WI38 (cell line): Measurements from ENCODE around the gene SOX15.

Experiments used
- H3K4me3 ChIP-seq: 2 replicates; pipeline ENCODE4 v1.5.1; 2011; ENCODE audit warnings: low read depth, mild to moderate bottlenecking, control low read depth, low read length
- CTCF ChIP-seq: IDR thresholded peaks from 2 replicates; pipeline ENCODE4 v1.5.1; 2012; ENCODE audit warnings: low read depth, mild to moderate bottlenecking, control low read depth, low read length

SOX15 gene

GRCh38 chr17:7570351-7570750 lies 19.5 kb downstream of the SOX15 start:
- TF ChIP-seq CTCF = no peak
- H3K4me3 ChIP-seq = no peak overlapping the region

- H3K4me3 ChIP-seq = no peak overlapping the region
- TF ChIP-seq CTCF = no peak
These were observed 20.3 kb downstream of the SOX15 start for GRCh38 chr17:7569571-7569970.

- H3K4me3 ChIP-seq = peak overlapping the region; percentile 79
- no peak for TF ChIP-seq CTCF
These were observed 26.6 kb downstream of the SOX15 start for GRCh38 chr17:7563115-7563869.

GRCh38 chr17:7562208-7562605 lies 27.7 kb downstream of the SOX15 start:
- TF ChIP-seq CTCF = no peak
- peak overlapping the region; percentile 79 for H3K4me3 ChIP-seq

- TF ChIP-seq CTCF = no peak
- H3K4me3 ChIP-seq = peak within 1 kb of the TSS; percentile 79
These were observed 28.2 kb downstream of the SOX15 start, which contains the start of gene SENP3 for GRCh38 chr17:7561589-7562207. SENP3 (plus strand) TSS chr17:7561919; CDS start chr17:7563077, 1,158 bp downstream.

- peak; percentile 73 for TF ChIP-seq CTCF
- peak overlapping the region; percentile 79 for H3K4me3 ChIP-seq
These were observed 28.8 kb downstream of the SOX15 start for GRCh38 chr17:7561028-7561575.
